Small intestine (tissue), 7 donors: Measurements from ENCODE around the gene QPCT. TPM values are rescaled to one million over a fixed set of nuclear protein-coding genes. Genes with fewer than 3 reads are reported as not detected.
A peak's percentile ranks its signal among the peaks of the same experiment; 100 is the strongest.
"Not testable (repeated sequence)": the region's sequence is repeated elsewhere in the genome, so short reads cannot be mapped to it uniquely, and the experiment has no call there.

ENCODE experiments used
- DNase-seq, 2 donors: peaks; one replicate each; pipeline versions ENCODE4 v3.0.0 to v3.0.0-alpha.2; 2013
- FAIRE-seq: peaks from 2 replicates; lab custom pipeline; 2012; peaks lifted over from hg19 to GRCh38; lab: Jason Lieb, UNC
- H3K27ac ChIP-seq, 3 donors: one replicate each; pipeline ENCODE4 v1.5.1; 2013; ENCODE audit warnings: low read length in 2 of 3, mild to moderate bottlenecking in 2 of 3, control low read depth in 1 of 3, inconsistent platforms in 1 of 3, low read depth in 1 of 3, moderate library complexity in 1 of 3
- H3K27me3 ChIP-seq, 3 donors: one replicate each; pipeline ENCODE4 v1.6.1; 2013; ENCODE audit warnings: low read length in 3 of 3, inconsistent platforms in 1 of 3; ENCODE audit not compliant: control insufficient read depth in 3 of 3, insufficient read depth in 3 of 3
- H3K36me3 ChIP-seq, 3 donors: one replicate each; pipeline ENCODE4 v1.6.1; 2013; ENCODE audit warnings: low read length in 3 of 3, inconsistent platforms in 1 of 3, low read depth in 1 of 3, mild to moderate bottlenecking in 1 of 3, moderate library complexity in 1 of 3; ENCODE audit not compliant: control insufficient read depth in 3 of 3, insufficient read depth in 2 of 3
- H3K4me1 ChIP-seq, 3 donors: one replicate each; pipeline ENCODE4 v1.6.1; 2013; ENCODE audit warnings: low read length in 2 of 3, inconsistent platforms in 1 of 3, low read depth in 1 of 3, mild to moderate bottlenecking in 1 of 3, moderate library complexity in 1 of 3; ENCODE audit not compliant: control insufficient read depth in 3 of 3, insufficient read depth in 2 of 3
- H3K4me3 ChIP-seq, 3 donors: one replicate each; pipeline ENCODE4 v1.5.1; 2013; ENCODE audit warnings: low read length in 3 of 3, control low read depth in 1 of 3, inconsistent platforms in 1 of 3, low read depth in 1 of 3, mild to moderate bottlenecking in 1 of 3, moderate library complexity in 1 of 3
- H3K9me3 ChIP-seq, 2 donors: one replicate each; pipeline ENCODE4 v1.6.1; 2013; ENCODE audit warnings: low read depth in 1 of 2, low read length in 1 of 2; ENCODE audit not compliant: control insufficient read depth in 2 of 2, insufficient read depth in 1 of 2
- WGBS, 3 donors: extraction: QIAGEN DNeasy Blood & Tissue Kit; methylation state at CpG; one replicate each; pipeline ENCODE4 v1.1.7; 2013; 5-methylcytosine and 5-hydroxymethylcytosine counted together
- polyA plus RNA-seq, 4 donors: library from polyadenylated mRNA; stranded (reverse) in 3 of 4; unstranded in 1 of 4; fragments of 200-250 nt in 3 of 4; fragments of 120-200 nt in 1 of 4; gene quantifications; one replicate each; pipeline versions ENCODE4 v1.2.1 to v1.2.3, GENCODE V29; 2013
- donor health status: healthy with polysubstance abuse.
- donor health status: control.
- donor health status: control.
- donor health status: Bipolar disorder and iron deficiency.
- donor health status: healthy.

The QPCT gene
- polyA plus RNA-seq, 4 donors: 0.67 to 10.1 (median 2.3) TPM

DNA sequence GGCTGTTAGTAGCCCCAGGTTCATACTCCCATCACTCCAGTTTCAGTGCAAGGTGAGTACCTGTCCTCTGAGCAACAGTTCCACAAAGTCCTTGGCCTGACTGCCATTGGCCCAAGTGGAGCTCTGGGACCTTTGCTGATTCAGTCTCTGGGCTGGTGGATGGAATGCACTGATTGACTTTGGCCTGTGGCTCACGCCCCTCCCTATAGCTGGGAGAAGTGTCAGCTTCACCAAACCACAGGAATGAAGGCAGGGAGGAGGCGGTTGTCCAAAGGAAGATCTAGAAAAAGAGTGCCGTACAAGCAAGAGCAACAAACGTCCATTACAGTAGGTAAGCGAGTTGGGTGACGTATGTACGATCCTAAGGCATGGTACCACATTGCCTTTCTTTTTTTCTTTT lies 34.0 kb downstream of the QPCT start:
- DNase-seq (no peak), FAIRE-seq (no peak)
- Histone ChIP-seq H3K27ac (no peak overlapping the region), H3K9me3 (no peaks in the 10 kb centered on the region), H3K4me3 (no peak overlapping the region), H3K4me1 (no peaks in the 10 kb centered on the region), H3K27me3 (no peaks in the 10 kb centered on the region), H3K36me3 (no peaks in the 10 kb centered on the region)
- WGBS, 3 donors: 89 to 92% (median 91%) methylated on average over 7 of the region's 7 CpGs

DNA sequence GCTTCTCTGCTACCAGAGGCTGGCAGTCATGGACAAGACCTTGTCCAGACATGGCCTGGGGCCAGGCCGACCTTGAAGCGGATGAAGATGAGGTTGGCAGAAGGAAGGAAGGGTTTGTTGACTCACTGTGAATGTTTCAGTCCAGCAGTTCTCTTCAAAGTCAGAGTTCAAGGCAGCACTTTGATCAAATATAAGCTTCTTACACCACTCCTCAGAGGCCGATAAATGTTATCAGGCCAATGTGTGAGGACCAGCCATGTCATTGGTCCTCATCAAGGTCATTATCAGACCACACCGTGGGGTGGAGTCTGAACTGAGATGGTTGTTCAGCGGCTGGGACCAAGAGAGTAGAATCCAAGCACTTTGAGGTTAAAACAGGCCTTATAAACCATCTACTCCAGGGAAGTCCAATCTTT lies 35.5 kb downstream of the QPCT start:
- no peaks in the 10 kb centered on the region for H3K36me3 ChIP-seq
- no peaks in the 10 kb centered on the region for H3K4me1 ChIP-seq
- 71 to 82% (median 76%) methylated on average over 5 of the region's 5 CpGs for WGBS, 3 donors
- no peak for FAIRE-seq
- H3K4me3 ChIP-seq: no peak overlapping the region
- no peaks in the 10 kb centered on the region for H3K9me3 ChIP-seq
- no peak overlapping the region for H3K27ac ChIP-seq
- H3K27me3 ChIP-seq: no peaks in the 10 kb centered on the region
- DNase-seq: no peak

DNA sequence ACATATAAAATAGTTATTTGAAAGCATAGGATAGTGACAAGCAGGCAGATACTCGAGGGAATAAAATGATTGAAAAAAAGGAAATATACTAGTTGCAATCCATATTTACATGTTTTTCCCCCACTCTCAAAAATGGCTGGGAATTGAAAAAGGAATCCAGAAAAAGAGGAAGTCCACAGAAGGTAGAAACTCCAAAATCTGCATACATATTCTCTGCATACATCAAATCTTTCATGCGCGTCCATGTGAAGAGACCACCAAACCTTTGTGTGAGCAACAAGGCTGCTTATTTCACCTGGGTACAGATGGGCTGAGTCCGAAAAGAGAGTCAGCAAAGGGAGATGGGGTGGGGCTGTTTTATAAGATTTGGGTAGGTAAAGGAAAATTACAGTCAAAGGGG lies 36.4 kb downstream of the QPCT start:
- not testable (repeated sequence) for DNase-seq, H3K27me3 ChIP-seq, H3K4me1 ChIP-seq, FAIRE-seq, H3K4me3 ChIP-seq, H3K9me3 ChIP-seq, H3K27ac ChIP-seq, H3K36me3 ChIP-seq
- 86 to 90% (median 87%) methylated on average over 4 of the region's 4 CpGs for WGBS, 3 donors

DNA sequence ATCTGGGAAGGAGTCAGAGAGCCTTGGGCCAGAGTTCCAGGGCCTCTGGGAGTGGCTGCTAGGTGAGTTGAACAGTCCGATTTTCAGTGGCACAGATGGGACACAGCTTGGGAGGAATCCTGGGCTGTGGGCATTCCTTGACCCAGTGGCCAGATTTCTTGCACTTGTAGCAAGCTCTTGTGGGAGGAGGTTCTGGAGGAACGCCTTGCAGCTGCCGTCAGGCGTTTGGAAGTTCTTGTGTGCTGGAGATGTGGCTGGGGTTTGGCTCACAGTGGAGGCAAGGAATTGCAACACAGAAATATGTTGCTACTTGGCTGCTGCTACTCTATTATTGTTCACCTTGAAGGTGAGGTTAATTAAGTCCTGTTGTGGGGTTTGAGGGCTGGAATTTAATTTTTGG lies 39.8 kb downstream of the QPCT start:
- not testable (repeated sequence) for H3K4me3 ChIP-seq, H3K27me3 ChIP-seq, H3K27ac ChIP-seq, DNase-seq, H3K36me3 ChIP-seq, H3K4me1 ChIP-seq, FAIRE-seq, H3K9me3 ChIP-seq
- WGBS, 3 donors: 84 to 91% (median 86%) methylated on average over 4 of the region's 4 CpGs

DNA sequence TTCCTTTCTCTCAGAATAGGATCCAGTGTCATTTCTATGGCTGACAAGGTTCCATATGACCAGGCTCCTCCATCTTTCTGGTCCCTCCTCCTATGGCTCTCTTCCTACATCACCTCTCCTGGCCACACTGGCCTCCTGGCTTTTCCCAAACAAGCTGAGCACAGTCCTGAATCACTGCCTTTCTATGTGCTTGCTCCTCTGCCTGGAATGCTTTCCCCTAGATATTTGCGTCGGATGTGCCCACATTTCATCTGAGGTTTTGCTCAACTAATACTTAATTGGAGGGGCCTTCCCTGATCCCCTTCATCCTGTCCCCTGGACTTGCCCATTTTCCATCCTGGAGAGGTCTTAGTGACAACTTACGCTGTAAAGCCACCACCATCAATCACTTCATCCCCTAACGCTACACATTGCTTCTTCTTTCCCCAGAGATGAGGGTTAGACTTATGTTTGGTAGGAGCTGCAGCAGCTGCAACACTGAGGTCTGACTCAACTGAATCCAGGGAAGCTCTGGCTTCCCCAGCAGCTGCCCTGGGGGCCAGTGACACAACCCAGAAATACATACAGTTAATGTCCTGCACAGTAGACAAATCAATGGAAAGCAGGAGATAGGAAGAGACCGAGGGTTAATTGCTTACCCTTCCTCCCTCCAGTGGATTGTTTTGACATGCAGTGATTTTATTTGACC lies 42.9 kb downstream of the QPCT start:
- FAIRE-seq: no peak
- no peak overlapping the region for H3K4me3 ChIP-seq
- H3K4me1 ChIP-seq: peaks cover 0 to 7% (median 0%) of the 10 kb centered on the region in 3 donors
- H3K36me3 ChIP-seq: no peaks in the 10 kb centered on the region
- H3K27ac ChIP-seq: no peak overlapping the region
- H3K27me3 ChIP-seq: peaks cover 0 to 4% (median 0%) of the 10 kb centered on the region in 3 donors
- WGBS, 3 donors: 83 to 94% (median 89%) methylated on average over 5 of the region's 5 CpGs
- no peaks in the 10 kb centered on the region for H3K9me3 ChIP-seq
- DNase-seq: no peak

DNA sequence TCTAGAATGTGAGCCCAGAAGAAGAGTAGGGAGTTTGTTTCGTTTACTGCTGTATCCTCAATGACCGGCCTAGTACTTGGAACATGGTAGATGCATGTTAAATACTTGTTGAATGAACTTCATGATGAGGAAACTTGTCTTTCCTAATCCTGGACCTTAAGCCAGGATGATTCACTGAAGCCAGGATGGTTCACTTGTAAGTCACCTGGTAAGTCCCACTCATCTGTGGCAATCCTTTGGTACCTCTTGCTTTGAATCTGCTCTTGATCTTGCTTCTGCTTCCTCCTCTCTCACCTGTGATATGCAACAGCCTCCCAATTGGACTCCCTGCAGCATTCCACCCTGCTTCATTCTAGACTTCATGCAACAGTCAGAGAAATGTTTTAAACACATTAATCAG lies 43.6 kb downstream of the QPCT start:
- DNase-seq (no peak), FAIRE-seq (no peak)
- no peaks in the 10 kb centered on the region for H3K9me3 ChIP-seq
- peaks cover 0 to 4% (median 0%) of the 10 kb centered on the region in 3 donors for H3K27me3 ChIP-seq
- H3K27ac ChIP-seq: no peak overlapping the region
- H3K4me3 ChIP-seq: no peak overlapping the region
- no peaks in the 10 kb centered on the region for H3K36me3 ChIP-seq
- WGBS, 3 donors: 91 to 93% (median 93%) methylated on average over 2 of the region's 2 CpGs
- H3K4me1 ChIP-seq: peaks cover 0 to 7% (median 0%) of the 10 kb centered on the region in 3 donors

DNA sequence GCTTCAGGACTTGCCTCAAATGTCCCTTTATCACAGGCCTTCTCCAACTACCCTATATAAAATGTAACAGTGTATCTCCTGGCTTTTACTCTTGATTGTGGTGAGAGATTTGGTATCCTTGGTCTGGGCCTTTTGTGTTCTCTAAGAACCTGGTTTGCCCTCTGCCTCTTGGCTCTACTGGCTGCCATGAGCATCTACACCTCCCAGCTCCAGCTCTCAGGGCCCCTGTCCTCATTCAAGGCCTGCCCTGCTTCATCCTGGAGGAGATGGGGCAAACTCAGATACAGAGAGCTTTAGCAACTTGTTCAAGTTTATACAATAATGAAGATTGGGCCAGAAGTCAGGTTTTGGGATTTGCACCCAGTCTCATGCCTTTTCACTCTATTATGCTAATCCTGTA lies 45.0 kb downstream of the QPCT start:
- no peak overlapping the region for H3K27ac ChIP-seq
- H3K36me3 ChIP-seq: no peaks in the 10 kb centered on the region
- no peaks in the 10 kb centered on the region for H3K9me3 ChIP-seq
- DNase-seq: no peak
- FAIRE-seq: no peak
- peaks cover 0 to 7% (median 0%) of the 10 kb centered on the region in 3 donors for H3K4me1 ChIP-seq
- H3K4me3 ChIP-seq: no peak overlapping the region
- peaks cover 0 to 4% (median 0%) of the 10 kb centered on the region in 3 donors for H3K27me3 ChIP-seq

DNA sequence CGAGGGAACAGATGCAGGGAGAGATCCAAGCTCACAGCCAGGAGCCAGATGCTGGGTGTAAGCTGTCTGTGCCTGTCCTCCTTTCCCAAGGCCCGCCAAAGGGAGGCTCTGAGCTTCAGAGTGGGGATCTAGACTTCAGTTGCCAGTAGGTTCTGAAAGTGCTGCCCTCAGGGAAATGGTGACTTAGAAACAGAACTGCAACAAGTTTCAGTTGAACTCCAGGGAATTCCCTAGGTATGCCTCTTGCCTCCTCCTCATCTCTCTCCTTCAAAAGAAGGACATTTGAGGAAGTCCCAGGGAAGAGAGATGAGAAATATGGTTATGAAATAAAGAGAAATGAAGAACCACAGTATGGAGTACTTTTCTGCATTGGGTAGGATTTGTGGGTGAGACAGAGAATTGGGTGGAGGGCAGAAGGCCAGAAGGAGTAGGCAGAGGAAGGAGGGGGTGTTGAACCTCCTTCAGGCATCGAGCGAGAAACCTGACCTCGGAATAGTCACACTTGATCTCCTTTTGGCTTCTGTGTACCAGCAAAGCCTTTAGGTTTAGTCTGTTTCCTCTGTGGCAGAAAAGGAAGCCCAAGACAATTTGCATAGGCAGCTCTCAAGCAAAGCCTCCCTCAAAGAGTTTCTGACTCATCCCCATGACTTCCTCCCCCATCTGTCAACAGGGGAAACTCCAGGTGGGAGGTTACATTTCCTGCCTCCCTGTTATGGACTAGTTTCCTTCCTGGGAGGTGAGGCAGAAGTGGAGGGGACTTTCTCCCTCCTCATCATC lies 45.7 kb downstream of the QPCT start:
- peak overlapping the region in 1 of 3 donors; percentile 67 for H3K27ac ChIP-seq
- H3K4me3 ChIP-seq: no peak overlapping the region
- FAIRE-seq (no peak), DNase-seq (peak; percentile 31 to 32)
- H3K27me3 ChIP-seq: peaks cover 0 to 4% (median 0%) of the 10 kb centered on the region in 3 donors
- H3K9me3 ChIP-seq: no peaks in the 10 kb centered on the region
- WGBS, 3 donors: 58 to 84% (median 73%) methylated on average over 5 of the region's 5 CpGs
- H3K4me1 ChIP-seq: peaks cover 0 to 7% (median 0%) of the 10 kb centered on the region in 3 donors
- H3K36me3 ChIP-seq: no peaks in the 10 kb centered on the region
